ENCODE results near the gene CASQ1.

GRCh38 chr1:160158534-160158933 is 31.8 kb upstream of the CASQ1 start:
- TF ChIP-seq ZNF384 (IDR thresholded peaks at IDR 0.05) (no peak), TARDBP (IDR thresholded peaks at IDR 0.05) (no peak), ELF4 (IDR thresholded peaks at IDR 0.05) (no peak), L3MBTL2 (conservative IDR thresholded peaks at IDR 0.05) (no peak), BHLHE40 (IDR thresholded peaks at IDR 0.05; ENCODE audit: borderline replicate concordance) (no peak), HDGF (IDR thresholded peaks at IDR 0.05; ENCODE audit: borderline replicate concordance) (no peak), FOXK2 (IDR thresholded peaks at IDR 0.05) (no peak)

All from HEK293T (cell line).